GM18867 (cell line): ENCODE data around the gene ICAM4.
"Not testable (repeated sequence)": the region's sequence is repeated elsewhere in the genome, so short reads cannot be mapped to it uniquely, and the experiment has no call there.

Experiments
- ATAC-seq: cut with Tn5 transposase; IDR thresholded peaks from one replicate; pipeline ENCODE4 v1.9.1; 2021; ENCODE audit warnings: mild to moderate bottlenecking, moderate library complexity; ENCODE audit not compliant: unreplicated experiment

Gene ICAM4, protein sequence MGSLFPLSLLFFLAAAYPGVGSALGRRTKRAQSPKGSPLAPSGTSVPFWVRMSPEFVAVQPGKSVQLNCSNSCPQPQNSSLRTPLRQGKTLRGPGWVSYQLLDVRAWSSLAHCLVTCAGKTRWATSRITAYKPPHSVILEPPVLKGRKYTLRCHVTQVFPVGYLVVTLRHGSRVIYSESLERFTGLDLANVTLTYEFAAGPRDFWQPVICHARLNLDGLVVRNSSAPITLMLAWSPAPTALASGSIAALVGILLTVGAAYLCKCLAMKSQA

DNA sequence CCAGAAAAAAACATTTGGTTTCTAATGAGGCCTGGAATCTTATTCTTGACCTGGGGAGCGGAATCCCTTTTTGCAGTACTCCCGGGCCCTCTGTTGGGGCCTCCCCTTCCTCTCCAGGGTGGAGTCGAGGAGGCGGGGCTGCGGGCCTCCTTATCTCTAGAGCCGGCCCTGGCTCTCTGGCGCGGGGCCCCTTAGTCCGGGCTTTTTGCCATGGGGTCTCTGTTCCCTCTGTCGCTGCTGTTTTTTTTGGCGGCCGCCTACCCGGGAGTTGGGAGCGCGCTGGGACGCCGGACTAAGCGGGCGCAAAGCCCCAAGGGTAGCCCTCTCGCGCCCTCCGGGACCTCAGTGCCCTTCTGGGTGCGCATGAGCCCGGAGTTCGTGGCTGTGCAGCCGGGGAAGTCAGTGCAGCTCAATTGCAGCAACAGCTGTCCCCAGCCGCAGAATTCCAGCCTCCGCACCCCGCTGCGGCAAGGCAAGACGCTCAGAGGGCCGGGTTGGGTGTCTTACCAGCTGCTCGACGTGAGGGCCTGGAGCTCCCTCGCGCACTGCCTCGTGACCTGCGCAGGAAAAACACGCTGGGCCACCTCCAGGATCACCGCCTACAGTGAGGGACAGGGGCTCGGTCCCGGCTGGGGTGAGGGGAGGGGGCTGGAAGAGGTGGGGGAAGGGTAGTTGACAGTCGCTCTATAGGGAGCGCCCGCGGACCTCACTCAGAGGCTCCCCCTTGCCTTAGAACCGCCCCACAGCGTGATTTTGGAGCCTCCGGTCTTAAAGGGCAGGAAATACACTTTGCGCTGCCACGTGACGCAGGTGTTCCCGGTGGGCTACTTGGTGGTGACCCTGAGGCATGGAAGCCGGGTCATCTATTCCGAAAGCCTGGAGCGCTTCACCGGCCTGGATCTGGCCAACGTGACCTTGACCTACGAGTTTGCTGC is at the start of gene ICAM4:
TSS of gene ICAM4 (plus strand) at position 153 of the 935 bp plus-strand sequence. CDS start at position 211, 58 bp downstream.
- ATAC-seq = no peak

DNA sequence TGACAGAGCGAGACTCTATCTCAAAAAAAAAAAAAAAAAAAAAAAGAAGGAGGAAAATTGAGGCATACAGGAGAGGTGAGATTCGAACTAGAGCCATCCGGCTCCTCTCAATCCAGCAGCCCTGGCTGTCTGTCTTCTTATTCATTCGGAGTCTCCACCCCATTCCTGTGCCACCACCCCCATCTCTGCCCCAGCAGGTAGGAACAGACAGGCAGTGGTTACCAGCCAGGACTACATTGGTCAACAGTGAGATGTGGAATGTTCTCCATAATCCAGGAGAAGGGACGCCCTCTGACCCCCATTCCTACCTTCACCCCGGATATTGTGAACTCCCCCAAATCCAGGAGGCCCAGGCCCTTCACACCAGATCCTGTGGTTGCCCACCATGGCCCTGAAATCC is 49.1 kb upstream of the ICAM4 start:
- ATAC-seq = no peak

DNA sequence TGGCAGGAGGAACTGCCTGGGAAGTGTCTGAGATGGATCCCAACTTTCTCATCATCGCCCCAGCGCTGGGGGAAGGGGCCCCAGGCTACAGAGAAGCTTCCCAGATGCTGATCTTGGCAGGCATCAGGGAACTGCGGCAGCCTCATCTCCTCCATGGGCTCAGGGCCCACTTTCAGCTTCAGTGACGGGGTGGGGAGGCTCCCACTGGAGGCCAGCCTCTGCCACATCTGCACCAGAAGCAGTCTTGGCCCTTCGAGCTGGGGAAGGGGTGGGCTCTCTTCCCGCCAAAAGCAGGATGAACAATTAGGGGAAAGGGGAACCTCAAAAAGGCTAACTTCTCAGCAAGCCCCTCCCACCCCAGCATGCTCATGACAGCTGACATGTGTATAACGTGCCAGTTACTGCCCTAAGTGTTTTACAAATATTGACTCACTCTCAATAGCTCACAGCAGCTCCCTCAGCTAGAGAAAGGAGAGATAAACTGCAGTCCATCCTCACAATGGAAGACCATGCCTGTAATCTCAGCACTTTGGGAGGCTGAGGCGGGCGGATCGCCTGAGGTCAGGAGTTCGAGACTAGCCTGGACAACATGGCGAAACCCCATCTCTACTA is 48.5 kb upstream of the ICAM4 start:
- no peak for ATAC-seq

DNA sequence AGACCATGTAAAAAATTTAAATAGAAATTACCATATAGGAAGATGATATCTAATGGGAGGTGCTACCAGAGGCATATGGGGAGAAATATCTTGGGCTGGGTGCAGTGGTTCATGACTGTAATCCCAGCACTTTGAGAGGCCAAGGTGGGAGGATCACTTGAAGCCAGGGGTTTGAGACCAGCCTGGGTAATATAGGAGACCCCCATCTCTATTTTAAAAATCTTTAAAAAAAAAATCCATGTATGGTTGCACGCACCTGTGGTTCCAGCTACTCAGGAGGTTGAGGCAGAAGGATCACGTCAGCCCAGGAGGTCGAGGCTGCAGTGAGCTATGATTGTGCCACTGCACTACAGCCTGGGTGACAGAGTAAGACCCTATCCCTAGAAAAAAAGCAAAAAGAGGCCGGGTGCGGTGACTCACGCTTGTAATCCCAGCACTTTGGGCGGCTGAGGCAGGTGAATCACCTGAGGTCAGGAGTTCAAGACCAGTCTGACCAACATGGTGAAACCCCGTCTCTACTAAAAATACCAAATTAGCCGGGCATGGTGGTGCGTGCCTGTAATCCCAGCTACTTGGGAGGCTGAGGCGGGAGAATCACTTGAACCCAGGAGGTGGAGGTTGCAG is 44.8 kb upstream of the ICAM4 start:
- ATAC-seq = not testable (repeated sequence)

DNA sequence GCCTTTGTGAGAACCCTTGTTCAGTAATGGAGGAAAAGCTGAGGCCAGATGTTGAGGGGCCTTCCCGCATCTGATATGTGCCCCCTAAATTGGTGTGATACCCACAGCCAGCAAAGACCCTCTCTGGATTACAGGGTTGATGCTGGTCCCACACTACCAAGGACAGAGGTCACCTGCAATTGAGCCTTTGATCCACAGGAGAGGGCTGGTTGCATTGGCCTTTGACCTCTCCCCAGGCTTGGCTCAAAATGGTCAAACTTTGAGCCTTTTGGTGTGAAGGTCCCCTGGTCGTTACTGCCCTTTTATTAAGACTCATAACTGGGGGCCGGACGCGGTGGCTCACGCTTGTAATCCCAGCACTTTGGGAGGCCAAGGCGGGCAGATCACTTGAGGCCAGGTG is 43.1 kb upstream of the ICAM4 start:
- ATAC-seq = no peak

DNA sequence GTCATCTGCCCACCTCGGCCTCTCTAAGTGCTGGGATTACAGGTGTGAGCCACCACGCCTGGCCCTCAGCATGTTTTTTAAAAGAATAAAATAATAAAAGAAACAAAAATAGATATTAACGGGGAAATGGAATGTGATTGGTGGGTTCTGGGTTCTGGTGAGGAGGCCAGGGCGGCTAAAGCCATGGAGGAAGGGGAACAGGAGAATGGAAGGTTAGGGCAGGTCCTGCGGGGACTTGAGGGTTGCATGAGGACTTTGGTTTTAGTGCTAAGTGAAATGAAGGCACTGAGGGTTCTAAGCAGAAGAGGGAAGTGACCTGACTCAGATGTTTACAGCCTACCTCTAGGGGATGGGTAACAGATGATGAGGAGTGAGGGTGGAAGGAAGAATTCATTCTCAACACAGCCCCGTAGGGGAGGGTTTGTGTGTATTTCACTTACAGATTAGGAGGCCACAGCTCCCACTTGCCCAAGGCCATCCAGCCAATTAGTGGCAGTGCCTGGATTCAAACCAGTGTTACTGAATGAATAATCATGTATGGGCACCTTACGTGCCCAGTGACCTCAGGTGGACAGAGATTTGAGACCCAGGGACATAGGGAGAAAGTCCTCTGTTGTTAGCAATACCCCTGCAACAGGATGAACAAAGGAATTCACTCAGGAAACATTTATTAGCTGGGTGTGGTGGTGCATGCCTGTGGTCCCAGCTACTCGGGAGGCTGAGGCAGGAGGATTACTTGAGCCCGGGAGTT is 41.4 kb upstream of the ICAM4 start:
- no peak for ATAC-seq

DNA sequence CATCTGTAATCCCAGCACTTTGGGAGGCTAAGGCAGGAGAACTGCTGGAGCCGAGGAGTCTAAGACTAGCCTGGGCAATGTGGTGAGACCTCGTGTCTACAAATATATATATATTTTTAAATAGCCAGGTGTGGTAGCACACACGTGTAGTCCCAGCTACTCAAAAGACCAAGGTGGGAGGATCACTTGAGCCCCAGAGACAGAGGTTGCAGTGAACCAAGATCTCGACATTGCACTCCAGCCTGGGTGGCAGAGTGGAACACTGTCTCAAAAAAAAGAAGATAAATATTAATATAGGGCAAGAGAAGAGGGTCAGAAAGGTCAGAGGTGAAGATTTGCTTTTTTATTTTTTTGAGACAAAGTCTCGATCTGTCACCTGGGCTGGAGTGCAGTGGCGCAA is 40.2 kb upstream of the ICAM4 start:
- ATAC-seq = no peak

DNA sequence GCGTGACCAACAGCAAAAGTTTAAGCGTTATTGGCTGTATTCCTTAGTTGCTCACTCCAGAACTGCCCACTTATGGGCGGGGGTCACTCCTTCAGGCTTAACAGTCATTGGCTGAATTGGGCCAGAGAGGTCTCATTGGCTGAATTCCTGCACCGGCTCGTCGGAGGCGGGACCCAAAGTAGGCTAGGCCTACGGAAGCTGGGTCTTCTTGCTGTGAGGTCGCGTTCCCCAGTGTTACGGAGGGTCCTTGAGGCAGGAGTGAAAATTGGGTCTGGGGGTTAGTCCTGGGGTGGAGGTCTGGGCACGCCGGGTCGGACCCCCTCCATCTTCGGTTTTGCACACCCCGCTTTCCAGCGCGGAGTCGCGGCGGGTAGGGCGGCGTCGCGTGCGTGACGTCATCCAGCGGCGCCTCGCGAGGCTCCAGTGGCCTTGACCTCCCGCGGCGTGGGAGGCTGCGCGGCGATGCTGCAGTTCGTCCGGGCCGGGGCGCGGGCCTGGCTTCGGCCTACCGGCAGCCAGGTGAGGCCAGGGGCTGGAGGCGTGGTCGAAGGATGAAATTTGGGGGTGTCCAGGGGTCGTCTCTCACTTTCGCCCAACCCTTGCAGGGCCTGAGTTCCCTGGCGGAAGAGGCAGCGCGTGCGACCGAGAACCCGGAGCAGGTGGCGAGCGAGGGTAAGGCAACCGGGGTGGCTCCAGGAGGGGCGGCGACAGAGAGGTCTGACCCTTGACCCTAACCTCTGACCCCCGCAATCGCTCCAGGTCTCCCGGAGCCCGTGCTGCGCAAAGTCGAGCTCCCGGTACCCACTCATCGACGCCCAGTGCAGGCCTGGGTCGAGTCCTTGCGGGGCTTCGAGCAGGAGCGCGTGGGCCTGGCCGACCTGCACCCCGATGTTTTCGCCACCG is 34.7 kb upstream of the ICAM4 start, which contains the start of gene MRPL4:
TSS of gene MRPL4 (plus strand) at position 423 of the 903 bp plus-strand sequence. CDS start at position 463, 40 bp downstream.
- peak; percentile 87 for ATAC-seq

DNA sequence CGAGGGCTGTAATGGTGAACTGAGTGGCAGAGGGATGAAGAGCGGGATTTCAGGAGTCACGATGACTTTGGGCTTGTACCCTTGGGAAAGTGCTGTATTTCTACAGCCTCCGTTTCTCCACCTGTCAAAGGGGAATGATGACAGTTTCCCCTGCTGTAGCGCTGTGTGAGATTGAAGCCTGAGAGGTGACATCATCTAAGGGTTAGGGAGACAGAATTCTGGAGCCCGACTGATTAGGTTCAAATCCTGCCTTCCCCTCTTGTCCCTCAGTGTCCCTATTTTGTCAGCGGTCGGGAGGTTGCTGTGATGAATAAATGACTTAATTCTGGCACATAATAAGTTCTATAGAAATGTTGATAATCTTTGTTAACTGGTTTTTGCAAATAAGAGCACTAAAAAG is 34.0 kb upstream of the ICAM4 start:
- ATAC-seq = no peak

DNA sequence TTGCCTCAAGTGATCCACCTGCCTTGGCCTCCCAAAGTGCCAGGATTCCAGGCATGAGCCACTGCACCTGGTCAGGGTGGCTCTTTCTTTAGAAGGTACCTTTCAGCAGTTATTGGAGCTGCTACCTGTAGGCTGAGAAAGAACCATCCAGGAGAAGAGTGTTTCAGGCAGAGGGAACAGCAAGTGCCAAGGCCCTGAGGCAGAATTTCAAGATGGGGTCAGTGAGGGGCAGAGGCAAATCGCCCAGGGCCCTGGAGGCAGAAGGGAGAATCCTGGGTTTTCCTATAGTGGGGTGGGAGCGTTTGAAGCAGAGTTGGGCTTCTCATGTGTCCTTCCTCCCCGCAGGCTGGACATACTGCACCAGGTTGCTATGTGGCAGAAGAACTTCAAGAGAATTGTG is 32.5 kb upstream of the ICAM4 start:
- ATAC-seq = no peak

DNA sequence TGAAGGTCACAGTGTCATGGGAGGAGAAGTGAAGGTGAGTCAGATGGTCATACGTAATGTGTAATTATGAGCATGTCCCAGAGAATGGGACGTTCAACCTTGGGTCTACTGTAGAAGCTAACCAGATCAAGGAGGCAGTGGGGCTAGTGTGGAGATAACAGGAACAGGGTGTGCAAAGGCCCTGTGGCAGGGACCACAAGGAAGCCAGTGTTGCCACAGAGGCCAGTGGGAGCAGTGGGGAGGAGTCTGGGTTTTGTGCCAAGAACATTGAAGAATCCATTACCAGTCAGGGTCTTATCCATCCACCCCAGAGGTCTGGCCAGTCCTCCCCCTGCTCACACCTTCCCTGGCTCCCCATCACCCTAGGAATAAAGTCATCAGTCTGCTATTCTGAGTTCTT is 31.4 kb upstream of the ICAM4 start:
- ATAC-seq = no peak

DNA sequence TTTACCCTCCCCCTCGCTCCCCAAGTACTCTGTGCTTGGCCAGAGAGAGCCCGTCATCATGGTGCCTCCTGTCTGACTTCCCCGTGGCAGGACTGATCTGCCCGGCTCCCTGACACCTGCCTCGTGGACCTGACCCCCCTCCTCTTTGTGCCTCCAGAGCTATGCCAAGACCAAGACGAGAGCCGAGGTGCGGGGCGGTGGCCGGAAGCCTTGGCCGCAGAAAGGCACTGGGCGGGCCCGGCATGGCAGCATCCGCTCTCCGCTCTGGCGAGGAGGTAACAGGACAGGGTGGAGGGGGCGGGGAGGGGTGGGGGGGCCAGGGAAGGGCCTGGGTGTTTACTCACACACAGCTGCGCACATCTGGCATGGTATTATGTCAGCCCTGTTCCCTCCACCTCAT is 30.2 kb upstream of the ICAM4 start:
- no peak for ATAC-seq

DNA sequence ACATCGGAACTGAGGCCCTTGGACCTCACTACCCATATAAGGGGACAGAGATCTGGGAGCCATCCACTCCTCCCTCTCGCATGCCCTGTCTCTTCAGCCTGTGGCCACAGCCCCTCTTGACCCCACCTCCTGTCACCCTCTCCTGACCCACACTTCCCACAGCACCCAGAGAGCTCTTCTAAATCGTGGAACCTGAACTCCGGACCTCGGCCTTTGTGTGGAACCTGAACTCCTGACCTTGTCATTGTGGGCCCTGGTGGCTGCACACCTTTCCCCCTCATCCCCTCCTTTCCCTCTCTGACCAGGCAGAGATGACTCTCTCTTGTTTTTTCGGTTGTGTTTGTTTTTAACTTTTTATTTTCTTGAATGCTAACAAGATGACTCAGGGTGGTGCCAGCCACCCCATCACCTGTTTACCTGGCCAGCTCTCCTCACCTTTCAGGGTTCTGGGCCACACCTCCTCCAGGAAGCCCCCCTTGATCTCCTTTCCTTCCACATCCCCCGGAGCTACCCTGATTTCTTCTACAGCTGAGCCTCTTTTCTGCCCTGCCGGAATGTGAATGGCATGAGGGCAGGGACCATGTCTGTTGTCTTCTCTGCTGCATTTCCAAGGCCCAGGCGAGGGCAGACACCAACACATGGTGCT is 29.7 kb upstream of the ICAM4 start:
- no peak for ATAC-seq

DNA sequence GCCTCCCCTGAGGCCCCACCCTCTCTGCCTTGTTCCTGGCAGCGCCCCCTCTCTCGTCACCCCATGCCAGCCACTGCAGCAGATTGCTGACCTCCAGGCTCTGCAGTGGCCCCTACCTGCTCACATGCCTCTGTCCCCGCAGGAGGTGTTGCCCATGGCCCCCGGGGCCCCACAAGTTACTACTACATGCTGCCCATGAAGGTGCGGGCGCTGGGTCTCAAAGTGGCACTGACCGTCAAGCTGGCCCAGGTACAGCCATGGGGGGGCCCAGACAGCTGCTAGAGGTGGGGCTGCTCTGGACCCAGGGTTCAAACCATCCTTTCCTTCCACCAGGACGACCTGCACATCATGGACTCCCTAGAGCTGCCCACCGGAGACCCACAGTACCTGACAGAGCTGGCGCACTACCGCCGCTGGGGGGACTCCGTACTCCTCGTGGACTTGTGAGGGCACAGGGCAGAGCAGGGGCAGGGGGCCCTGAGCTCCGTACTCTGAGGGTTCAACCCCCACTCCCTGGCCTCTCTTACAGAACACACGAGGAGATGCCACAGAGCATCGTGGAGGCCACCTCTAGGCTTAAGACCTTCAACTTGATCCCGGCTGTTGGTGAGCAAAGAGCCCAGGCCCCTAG is 28.6 kb upstream of the ICAM4 start:
- ATAC-seq = no peak

DNA sequence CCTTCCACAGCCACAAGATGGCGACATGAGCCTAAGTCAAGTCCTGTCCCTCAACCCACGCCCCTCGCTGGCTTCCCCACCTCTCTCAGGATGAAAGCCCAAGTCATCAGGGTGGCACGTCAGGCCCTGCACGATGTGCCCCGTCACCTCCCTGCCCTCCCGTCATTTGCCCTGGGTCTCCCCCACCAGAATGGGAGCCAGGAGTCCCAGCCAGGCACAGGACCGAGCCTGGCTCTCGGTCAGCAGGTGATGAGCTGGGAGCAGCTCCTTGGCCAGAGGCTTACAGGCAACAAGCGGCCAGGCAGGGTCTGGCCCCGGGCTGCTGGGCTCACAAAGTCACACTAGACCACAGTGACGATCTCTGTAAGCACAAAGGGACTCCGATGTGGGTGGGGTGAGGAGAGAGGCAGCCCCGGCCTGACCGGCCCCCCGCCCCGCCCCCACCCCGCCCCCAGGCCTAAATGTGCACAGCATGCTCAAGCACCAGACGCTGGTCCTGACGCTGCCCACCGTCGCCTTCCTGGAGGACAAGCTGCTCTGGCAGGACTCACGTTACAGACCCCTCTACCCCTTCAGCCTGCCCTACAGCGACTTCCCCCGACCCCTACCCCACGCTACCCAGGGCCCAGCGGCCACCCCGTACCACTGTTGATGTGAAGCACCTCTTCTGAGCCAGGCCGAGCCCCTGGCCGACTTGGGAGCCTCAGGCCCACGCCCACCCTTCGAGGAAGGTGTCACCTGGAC is 27.4 kb upstream of the ICAM4 start:
- no peak for ATAC-seq

DNA sequence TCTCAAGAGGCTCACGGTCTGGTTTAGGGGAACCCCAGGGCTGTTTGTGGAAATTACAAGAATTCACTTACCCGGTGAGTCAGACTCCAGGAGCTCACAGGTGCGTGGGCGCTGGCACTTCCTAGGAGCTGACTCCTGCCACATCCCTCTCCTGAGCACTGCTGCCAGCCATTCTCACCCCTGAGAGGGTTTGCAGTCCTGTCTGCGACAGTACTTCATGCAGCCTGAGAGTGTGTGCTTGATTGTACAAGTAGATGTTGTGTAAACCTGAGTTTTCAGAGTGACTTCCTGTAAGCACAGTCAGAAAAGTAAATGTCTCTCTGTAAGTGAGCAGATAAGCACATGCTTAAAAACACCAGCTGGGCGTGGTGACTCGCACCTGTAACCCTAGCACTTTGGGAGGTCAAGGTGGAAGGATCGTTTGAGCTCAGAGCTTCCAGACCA is 26.6 kb upstream of the ICAM4 start:
- no peak for ATAC-seq

DNA sequence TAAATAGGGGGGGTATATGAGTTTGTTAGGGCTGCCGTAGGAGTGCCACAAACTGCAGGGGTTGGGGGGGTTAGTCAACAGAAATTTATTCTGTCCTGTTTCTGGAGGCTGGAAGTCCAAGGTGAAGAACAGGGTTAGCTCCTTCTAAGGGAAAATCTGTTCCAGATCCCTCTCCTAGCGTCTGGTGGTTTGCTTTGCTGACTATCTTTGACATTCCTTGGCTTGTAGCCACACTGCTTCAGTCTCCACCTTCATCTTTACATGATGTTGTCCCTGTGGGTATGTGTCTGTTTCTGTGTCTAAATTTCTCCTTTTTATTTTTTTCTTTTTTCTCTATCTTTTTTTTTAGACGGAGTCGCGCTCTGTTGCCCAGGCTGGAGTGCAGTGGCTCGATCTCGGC is 24.0 kb upstream of the ICAM4 start:
- ATAC-seq = no peak

DNA sequence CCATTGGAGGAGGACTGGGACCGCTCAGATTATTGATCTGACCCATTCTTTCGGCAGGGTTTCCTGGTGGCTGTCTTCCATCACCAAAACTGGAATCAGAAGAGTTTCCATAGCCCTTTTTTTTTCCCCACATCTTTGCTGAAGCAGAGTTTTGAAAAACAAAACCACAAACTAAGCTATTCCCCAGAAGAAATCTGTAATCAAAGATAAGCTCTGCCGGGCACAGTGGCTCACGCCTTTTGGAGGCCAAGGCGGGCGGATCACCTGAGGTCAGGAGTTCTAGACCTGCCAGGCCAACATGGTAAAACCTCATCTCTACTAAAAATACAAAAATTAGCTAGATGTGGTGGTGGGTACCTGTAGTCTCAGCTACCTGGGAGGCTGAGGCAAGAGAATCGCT is 20.0 kb upstream of the ICAM4 start:
- ATAC-seq = no peak
